SH-SY5Y (cell line): Measurements from ENCODE around the gene ACOT9.

Experiments
- GATA2 ChIP-seq: IDR thresholded peaks from 2 replicates; pipeline ENCODE4 v1.6.1; 2011; ENCODE audit warnings: mild to moderate bottlenecking, low read depth, low read length
- GATA3 ChIP-seq: IDR thresholded peaks from 2 replicates; pipeline ENCODE4 v1.6.1; 2011; ENCODE audit warnings: low read depth, mild to moderate bottlenecking, low read length, moderate library complexity

- TF ChIP-seq GATA2: no peak
- no peak for TF ChIP-seq GATA3
Observed at GRCh38 chrX:23765449-23765848, 22.4 kb upstream of the ACOT9 start.
